Thyroid gland (tissue), 4 donors: ENCODE data around the gene C21orf58.

ENCODE experiments used
- POLR2A ChIP-seq, 2 donors: fragments of 450-650 bp; IDR thresholded peaks; one replicate each; pipeline ENCODE4 v1.6.1; 2017; ENCODE audit warnings: antibody characterized with exemption in 2 of 2, mild to moderate bottlenecking in 2 of 2, moderate library complexity in 1 of 2
- TF ChIP-seq, protein P1 (sequence below), 6 experiments: fragments of 200-600 bp in 3 of 6; fragments of 450-650 bp in 3 of 6; sonication (generic) in 3 of 6; IDR thresholded peaks; one replicate each; pipeline ENCODE4 v1.5.1; 2016 to 2019; ENCODE audit warnings: antibody characterized with exemption in 6 of 6, mild to moderate bottlenecking in 2 of 6, inconsistent platforms in 1 of 6, moderate library complexity in 1 of 6

DNA sequence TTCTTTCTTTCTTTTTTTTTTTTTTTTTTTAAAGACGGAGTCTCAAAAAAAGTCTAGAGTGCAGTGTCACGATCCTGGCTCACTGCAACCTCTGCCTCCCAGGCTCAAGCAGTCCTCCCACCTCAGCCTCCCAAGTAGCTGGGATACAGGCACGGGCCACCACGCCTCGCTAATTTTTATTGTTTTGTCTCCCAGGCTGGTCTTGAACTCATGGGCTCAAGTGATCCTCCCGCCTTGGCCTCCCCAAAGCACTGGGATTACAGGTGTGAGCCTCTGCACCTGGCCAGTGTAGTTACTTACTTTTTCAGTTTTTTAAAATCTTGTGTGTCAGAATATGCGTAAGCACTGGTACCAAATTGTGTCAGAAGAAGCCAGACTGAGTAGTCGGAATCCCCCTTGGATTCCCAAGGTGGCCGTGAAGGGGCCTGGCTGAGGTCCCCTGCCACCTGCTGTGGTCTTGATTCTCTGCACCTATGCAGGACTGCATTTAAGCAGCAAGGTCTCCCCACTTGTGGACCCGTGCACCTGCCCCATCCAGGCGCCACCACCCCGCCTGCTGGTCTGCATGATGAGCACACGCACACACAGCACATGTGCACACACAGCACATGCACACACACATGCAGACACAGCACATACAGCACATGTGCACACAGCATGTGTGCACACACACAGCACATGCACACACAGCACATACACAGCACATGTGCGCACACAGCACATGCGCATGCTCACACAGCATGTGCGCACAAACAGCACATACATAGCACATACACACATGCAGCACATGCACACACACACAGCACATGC, 47.7 kb upstream of the C21orf58 start:
- no peak for TF ChIP-seq POLR2A (IDR thresholded peaks at IDR 0.05)
- TF ChIP-seq, protein P1, sequence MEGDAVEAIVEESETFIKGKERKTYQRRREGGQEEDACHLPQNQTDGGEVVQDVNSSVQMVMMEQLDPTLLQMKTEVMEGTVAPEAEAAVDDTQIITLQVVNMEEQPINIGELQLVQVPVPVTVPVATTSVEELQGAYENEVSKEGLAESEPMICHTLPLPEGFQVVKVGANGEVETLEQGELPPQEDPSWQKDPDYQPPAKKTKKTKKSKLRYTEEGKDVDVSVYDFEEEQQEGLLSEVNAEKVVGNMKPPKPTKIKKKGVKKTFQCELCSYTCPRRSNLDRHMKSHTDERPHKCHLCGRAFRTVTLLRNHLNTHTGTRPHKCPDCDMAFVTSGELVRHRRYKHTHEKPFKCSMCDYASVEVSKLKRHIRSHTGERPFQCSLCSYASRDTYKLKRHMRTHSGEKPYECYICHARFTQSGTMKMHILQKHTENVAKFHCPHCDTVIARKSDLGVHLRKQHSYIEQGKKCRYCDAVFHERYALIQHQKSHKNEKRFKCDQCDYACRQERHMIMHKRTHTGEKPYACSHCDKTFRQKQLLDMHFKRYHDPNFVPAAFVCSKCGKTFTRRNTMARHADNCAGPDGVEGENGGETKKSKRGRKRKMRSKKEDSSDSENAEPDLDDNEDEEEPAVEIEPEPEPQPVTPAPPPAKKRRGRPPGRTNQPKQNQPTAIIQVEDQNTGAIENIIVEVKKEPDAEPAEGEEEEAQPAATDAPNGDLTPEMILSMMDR (IDR thresholded peaks at IDR 0.05), result no peak
